H1 (cell line): ENCODE results near the gene OASL. TPM values are rescaled to one million over a fixed set of nuclear protein-coding genes. Genes with fewer than 3 reads are reported as not detected.

Source experiments
- CTCF ChIA-PET: fragments of 300-600 bp; sonication (Branson Sonifier 250); formaldehyde crosslinking; loops from one replicate; lab custom pipeline; 2021; ENCODE audit not compliant: partially characterized antibody; lab: Charles Lee
- POLR2A ChIA-PET: fragments of 300-600 bp; sonication (Branson Sonifier 250); formaldehyde crosslinking; loops from one replicate; lab custom pipeline; 2021; ENCODE audit warnings: inconsistent platforms; ENCODE audit not compliant: partially characterized antibody; lab: Charles Lee
- DNase-seq, 2 experiments: peaks; one replicate each; pipeline versions ENCODE4 v3.0.0 to v3.0.0-alpha.2; 2010 to 2022; ENCODE audit warnings: low spot score in 2 of 2, low read depth in 1 of 2, mixed read lengths in 1 of 2
- FAIRE-seq: peaks from 2 replicates; lab custom pipeline; 2011; peaks lifted over from hg19 to GRCh38; lab: Jason Lieb, UNC
- H2AFZ ChIP-seq: 2 replicates; pipeline ENCODE4 v1.8.1; 2012; ENCODE audit warnings: low read length, inconsistent platforms
- H2AK5ac ChIP-seq: 2 replicates; pipeline ENCODE4 v1.6.1; 2013; ENCODE audit warnings: low read depth, low read length
- H2BK120ac ChIP-seq: replicated peaks from 2 replicates; pipeline ENCODE3; 2013; ENCODE audit warnings: low read depth, low read length, inconsistent platforms
- H2BK12ac ChIP-seq: 2 replicates; pipeline ENCODE4 v1.6.1; 2013; ENCODE audit warnings: low read depth, low read length
- H2BK15ac ChIP-seq: 2 replicates; pipeline ENCODE4 v1.6.1; 2013; ENCODE audit warnings: low read length
- H2BK20ac ChIP-seq: 2 replicates; pipeline ENCODE4 v1.6.1; 2013; ENCODE audit warnings: low read length
- H2BK5ac ChIP-seq: 2 replicates; pipeline ENCODE4 v1.6.1; 2013; ENCODE audit warnings: low read depth, low read length
- H3K14ac ChIP-seq: 2 replicates; pipeline ENCODE4 v1.6.1; 2013; ENCODE audit warnings: inconsistent platforms; ENCODE audit not compliant: insufficient read length
- H3K18ac ChIP-seq: 2 replicates; pipeline ENCODE4 v1.6.1; 2013; ENCODE audit warnings: low read length; ENCODE audit errors: extremely low read depth
- H3K23ac ChIP-seq: 2 replicates; pipeline ENCODE4 v1.6.1; 2013; ENCODE audit warnings: inconsistent platforms; ENCODE audit not compliant: insufficient read length
- H3K23me2 ChIP-seq: 2 replicates; pipeline ENCODE4 v1.6.1; 2013; ENCODE audit warnings: low read depth, low read length
- H3K27ac ChIP-seq: 2 replicates; pipeline ENCODE4 v1.6.1; 2011; ENCODE audit warnings: low read depth, low read length, inconsistent platforms
- H3K27me3 ChIP-seq, 4 experiments: replicated peaks in 1 of 4; 1 replicate in 1 of 4; 2 replicates in 3 of 4; pipeline versions ENCODE4 v1.6.1 to v1.8.1; 2011 to 2013; ENCODE audit warnings: low read length in 3 of 4, mild to moderate bottlenecking in 3 of 4, inconsistent platforms in 2 of 4, mixed read lengths in 2 of 4, moderate library complexity in 1 of 4; ENCODE audit not compliant: control insufficient read depth in 3 of 4, insufficient read depth in 3 of 4; ENCODE audit errors: extremely low read depth in 1 of 4
- H3K36me3 ChIP-seq, 4 experiments: 2 replicates each; pipeline versions ENCODE4 v1.6.1 to v1.8.1; 2011 to 2013; ENCODE audit warnings: mild to moderate bottlenecking in 4 of 4, low read length in 3 of 4, moderate library complexity in 2 of 4, control low read depth in 1 of 4, inconsistent platforms in 1 of 4; ENCODE audit not compliant: insufficient read depth in 4 of 4, control insufficient read depth in 2 of 4
- H3K4ac ChIP-seq: replicated peaks from 2 replicates; pipeline ENCODE3; 2013; ENCODE audit warnings: low read length, low read depth, mixed read lengths, inconsistent platforms; ENCODE audit not compliant: insufficient read length
- H3K4me1 ChIP-seq, 4 experiments: replicated peaks in 1 of 4; 1 replicate in 1 of 4; 2 replicates in 3 of 4; pipeline versions ENCODE4 v1.6.1 to v1.8.1; 2011 to 2013; ENCODE audit warnings: low read length in 3 of 4, inconsistent platforms in 2 of 4, mixed read lengths in 1 of 4; ENCODE audit not compliant: insufficient read depth in 4 of 4, control insufficient read depth in 3 of 4
- H3K4me2 ChIP-seq, 2 experiments: 2 replicates each; pipeline versions ENCODE4 v1.6.1 to v1.8.1; 2011 to 2013; ENCODE audit warnings: low read depth in 2 of 2, low read length in 2 of 2, control low read depth in 1 of 2, inconsistent platforms in 1 of 2, mild to moderate bottlenecking in 1 of 2; ENCODE audit not compliant: insufficient read depth in 1 of 2
- H3K4me3 ChIP-seq, 4 experiments: fragments of 200-600, 300-600 bp in 1 of 4; sonication (generic), shearing (Covaris generic), sonication (Bioruptor Twin) in 1 of 4; 2 replicates each; pipeline versions ENCODE4 v1.5.1 to v1.8.1; 2011 to 2016; ENCODE audit warnings: low read length in 4 of 4, low read depth in 3 of 4, control low read depth in 2 of 4, inconsistent platforms in 2 of 4, mild to moderate bottlenecking in 2 of 4, mixed read lengths in 1 of 4, moderate library complexity in 1 of 4; ENCODE audit not compliant: insufficient read depth in 2 of 4; ENCODE audit errors: extremely low read depth in 1 of 4
- H3K56ac ChIP-seq: replicated peaks from 2 replicates; pipeline ENCODE3; 2013; ENCODE audit warnings: low read depth, mild to moderate bottlenecking, mixed read lengths, low read length, inconsistent platforms; ENCODE audit not compliant: insufficient read length
- H3K79me1 ChIP-seq: 2 replicates; pipeline ENCODE4 v1.6.1; 2013; ENCODE audit warnings: low read depth, low read length, control low read depth
- H3K79me2 ChIP-seq, 2 experiments: 2 replicates each; pipeline versions ENCODE4 v1.6.1 to v1.8.1; 2012 to 2013; ENCODE audit warnings: low read length in 2 of 2, mild to moderate bottlenecking in 2 of 2, inconsistent platforms in 1 of 2; ENCODE audit not compliant: insufficient read depth in 2 of 2, control insufficient read depth in 1 of 2
- H3K9ac ChIP-seq, 4 experiments: replicated peaks in 1 of 4; 1 replicate in 1 of 4; 2 replicates in 3 of 4; pipeline versions ENCODE4 v1.6.1 to v1.8.1; 2011 to 2013; ENCODE audit warnings: low read depth in 3 of 4, low read length in 3 of 4, control low read depth in 2 of 4, mild to moderate bottlenecking in 2 of 4, moderate library complexity in 2 of 4, inconsistent platforms in 1 of 4; ENCODE audit errors: extremely low read depth in 1 of 4
- H3K9me3 ChIP-seq, 2 experiments: 2 replicates each; pipeline versions ENCODE4 v1.6.1 to v1.8.1; 2012 to 2013; ENCODE audit warnings: mild to moderate bottlenecking in 2 of 2, moderate library complexity in 2 of 2, control low read depth in 1 of 2, inconsistent platforms in 1 of 2, low read depth in 1 of 2, low read length in 1 of 2, mixed read lengths in 1 of 2; ENCODE audit not compliant: insufficient read depth in 2 of 2
- H4K20me1 ChIP-seq, 2 experiments: replicated peaks in 1 of 2; 2 replicates each; pipeline versions ENCODE3 to v1.8.1; 2011 to 2013; ENCODE audit warnings: inconsistent platforms in 2 of 2, low read length in 2 of 2, mild to moderate bottlenecking in 1 of 2; ENCODE audit not compliant: insufficient read depth in 2 of 2, control insufficient read depth in 1 of 2
- H4K5ac ChIP-seq: 2 replicates; pipeline ENCODE4 v1.6.1; 2013; ENCODE audit warnings: low read length, low read depth, mixed read lengths, inconsistent platforms; ENCODE audit not compliant: insufficient read length
- H4K8ac ChIP-seq: 2 replicates; pipeline ENCODE4 v1.8.0; 2013; ENCODE audit warnings: mild to moderate bottlenecking, moderate library complexity, low read length, inconsistent platforms; ENCODE audit not compliant: insufficient read depth; ENCODE audit errors: extremely low read depth
- H4K91ac ChIP-seq: replicated peaks from 2 replicates; pipeline ENCODE3; 2013; ENCODE audit warnings: low read length, mixed read lengths, inconsistent platforms; ENCODE audit not compliant: insufficient read length
- EGR1 ChIP-seq: IDR thresholded peaks from 2 replicates; pipeline ENCODE4 v1.6.1; 2011; ENCODE audit warnings: low read depth, low read length, borderline replicate concordance
- EP300 ChIP-seq, 2 experiments: IDR thresholded peaks; 1 replicate in 1 of 2; 2 replicates in 1 of 2; pipeline ENCODE4 v1.6.1; 2011 to 2012; ENCODE audit warnings: low read depth in 2 of 2, low read length in 2 of 2, mild to moderate bottlenecking in 2 of 2, borderline replicate concordance in 1 of 2, inconsistent platforms in 1 of 2, moderate library complexity in 1 of 2
- GTF2F1 ChIP-seq: IDR thresholded peaks from 2 replicates; pipeline ENCODE4 v1.6.1; 2012; ENCODE audit warnings: low read depth, low read length, improper control_type of control experiment, borderline replicate concordance
- HDAC2 ChIP-seq, 2 experiments: fragments of 300-600 bp in 1 of 2; sonication (generic) in 1 of 2; IDR thresholded peaks; 2 replicates each; pipeline ENCODE4 v1.6.1; 2011 to 2012; ENCODE audit warnings: low read depth in 2 of 2, low read length in 2 of 2, mild to moderate bottlenecking in 2 of 2, moderate library complexity in 2 of 2, borderline replicate concordance in 1 of 2, inconsistent platforms in 1 of 2
- HDAC6 ChIP-seq: IDR thresholded peaks from one replicate; pipeline ENCODE4 v1.7.1; 2012; ENCODE audit warnings: low read depth, mild to moderate bottlenecking, inconsistent platforms, low read length, moderate library complexity
- JUN ChIP-seq: IDR thresholded peaks from 2 replicates; pipeline ENCODE4 v1.6.1; 2011; ENCODE audit warnings: low read depth, mild to moderate bottlenecking, improper control_type of control experiment, low read length
- NANOG ChIP-seq: IDR thresholded peaks from 2 replicates; pipeline ENCODE4 v1.6.1; 2011; ENCODE audit warnings: low read length, low read depth, mild to moderate bottlenecking, inconsistent platforms; ENCODE audit not compliant: insufficient read depth, poor library complexity, severe bottlenecking
- POU5F1 ChIP-seq: IDR thresholded peaks from 2 replicates; pipeline ENCODE4 v1.6.1; 2011; ENCODE audit warnings: low read depth, mild to moderate bottlenecking, low read length, moderate library complexity
- SIN3A ChIP-seq, 2 experiments: IDR thresholded peaks in 1 of 2; conservative IDR thresholded peaks in 1 of 2; 2 replicates each; pipeline ENCODE4 v1.6.1; 2011 to 2012; ENCODE audit warnings: low read length in 2 of 2, improper control_type of control experiment in 1 of 2, low read depth in 1 of 2, mild to moderate bottlenecking in 1 of 2
- SP1 ChIP-seq: IDR thresholded peaks from 2 replicates; pipeline ENCODE4 v1.6.1; 2011; ENCODE audit warnings: low read depth, low read length
- SP2 ChIP-seq: IDR thresholded peaks from 2 replicates; pipeline ENCODE4 v1.6.1; 2012; ENCODE audit warnings: mild to moderate bottlenecking, low read length, inconsistent platforms
- TEAD4 ChIP-seq: IDR thresholded peaks from 2 replicates; pipeline ENCODE4 v1.6.1; 2012; ENCODE audit warnings: low read depth, low read length, inconsistent platforms, mixed read lengths
- WGBS, 2 experiments: shearing (Covaris generic) in 1 of 2; methylation state at CpG; one replicate each; pipeline versions ENCODE4 v1.1.6 to v1.1.7; 2013 to 2015; ENCODE audit warnings: low lambda C conversion rate in 2 of 2, mixed read lengths in 2 of 2, inconsistent platforms in 1 of 2, low coverage in 1 of 2, missing lambda C conversion rate in 1 of 2; ENCODE audit not compliant: insufficient replicate concordance in 2 of 2, insufficient coverage in 1 of 2, insufficient read length in 1 of 2; ENCODE audit errors: extremely low coverage in 1 of 2, missing lambda C conversion rate in 1 of 2; 5-methylcytosine and 5-hydroxymethylcytosine counted together
- polyA plus RNA-seq, 7 experiments: library from polyadenylated mRNA; depleted of rRNA in 3 of 7; stranded (reverse) in 5 of 7; unstranded in 2 of 7; fragments of >200 nt in 5 of 7; fragments of 200-250 nt in 2 of 7; gene quantifications; 1 replicate in 5 of 7; 2 replicates in 1 of 7; 4 replicates in 1 of 7; pipeline versions ENCODE4 v1.2.1 to v1.2.3, GENCODE V29; 2011 to 2013; ENCODE audit warnings: missing spikeins in 2 of 7, mixed read lengths in 2 of 7
- total RNA-seq: library from RNA; stranded (reverse); fragmentation: NEBNext Ultra II Directional; extraction: Animal tissue kit (Norgen Biotek cat#: 25700); gene quantifications from 2 replicates; pipeline ENCODE4 v1.2.1, GENCODE V29; 2021
- TF ChIP-seq, protein P1 (sequence below): IDR thresholded peaks from 2 replicates; pipeline ENCODE4 v1.6.1; 2011; ENCODE audit warnings: low read length, improper control_type of control experiment

OASL gene
- total and polyA plus RNA-seq, 2 of the 8 experiments (the other 6 are each of a cell fraction or from before 2014, with no cell fraction given): not detected

DNA sequence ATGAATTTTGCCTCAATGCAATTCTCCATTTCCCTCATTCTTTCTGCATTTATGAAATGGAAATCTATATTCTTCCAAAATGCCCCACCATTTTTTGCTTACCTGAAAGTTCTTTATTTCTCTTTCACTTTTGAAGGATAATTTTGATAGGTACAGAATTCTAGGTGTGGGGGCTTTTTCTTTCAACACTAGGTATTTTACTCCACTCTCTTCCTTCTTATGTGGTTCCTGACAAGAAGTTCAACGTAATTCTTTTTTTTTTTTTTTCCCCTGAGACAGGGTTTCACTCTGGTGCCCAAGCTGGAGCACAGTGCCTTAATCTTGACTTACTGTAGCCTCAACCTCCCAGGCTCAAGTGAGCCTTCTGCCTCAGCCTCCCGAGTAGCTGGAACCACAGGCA is 26.3 kb upstream of the OASL start:
- Histone ChIP-seq H2BK120ac (no peak overlapping the region), H4K20me1 (no peaks in the 10 kb centered on the region), H2BK15ac (no peak overlapping the region), H3K27ac (no peak overlapping the region), H3K36me3 (no peaks in the 10 kb centered on the region), H2AK5ac (no peak overlapping the region), H3K4me1 (peaks cover 0 to 1% (median 0%) of the 10 kb centered on the region in 4 experiments; a peak in 1 of 7 replicates), H3K27me3 (no peaks in the 10 kb centered on the region), H3K4me2 (no peak overlapping the region), H3K4ac (no peak overlapping the region), H4K91ac (no peak overlapping the region), H2BK12ac (no peak overlapping the region), H4K5ac (no peak overlapping the region), H3K79me2 (no peaks in the 10 kb centered on the region), H2BK5ac (no peak overlapping the region), H2AFZ (no peak overlapping the region), H3K56ac (no peak overlapping the region), H3K23ac (no peak overlapping the region), H2BK20ac (no peak overlapping the region), H4K8ac (no peak overlapping the region), H3K9ac (no peak overlapping the region), H3K79me1 (no peaks in the 10 kb centered on the region), H3K4me3 (no peak overlapping the region), H3K23me2 (no peaks in the 10 kb centered on the region), H3K18ac (no peak overlapping the region), H3K9me3 (no peaks in the 10 kb centered on the region), H3K14ac (no peak overlapping the region)
- FAIRE-seq: no peak
- 88% methylated on average over 2 of the region's 2 CpGs; no CpG with 5 or more reads in 1 of the 2 experiments for WGBS, 2 experiments
- CTCF ChIA-PET: interaction anchor here (0.7 to 0.9 kb wide), 3 partner anchors 10 to 1171 kb away, joined by 3 to 4 read pairs (median 3); no protein-coding TSS in a partner anchor
- DNase-seq: no peak
- POLR2A ChIA-PET: no interaction called here
- TF ChIP-seq, protein P1, sequence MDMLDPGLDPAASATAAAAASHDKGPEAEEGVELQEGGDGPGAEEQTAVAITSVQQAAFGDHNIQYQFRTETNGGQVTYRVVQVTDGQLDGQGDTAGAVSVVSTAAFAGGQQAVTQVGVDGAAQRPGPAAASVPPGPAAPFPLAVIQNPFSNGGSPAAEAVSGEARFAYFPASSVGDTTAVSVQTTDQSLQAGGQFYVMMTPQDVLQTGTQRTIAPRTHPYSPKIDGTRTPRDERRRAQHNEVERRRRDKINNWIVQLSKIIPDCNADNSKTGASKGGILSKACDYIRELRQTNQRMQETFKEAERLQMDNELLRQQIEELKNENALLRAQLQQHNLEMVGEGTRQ: no peak
- TF ChIP-seq HDAC6: no peak
- no peak for TF ChIP-seq SP1
- no peak for TF ChIP-seq TEAD4
- no peak for TF ChIP-seq EGR1
- no peak for TF ChIP-seq EP300 (IDR thresholded peaks at IDR 0.05; ENCODE audit: borderline replicate concordance in 1 of 2, low read depth in 2 of 2, low read length in 2 of 2)
- TF ChIP-seq SIN3A (conservative IDR thresholded peaks at IDR 0.05 in 1 of 2, IDR thresholded peaks at IDR 0.05 in 1 of 2; ENCODE audit: low read depth in 1 of 2, low read length in 2 of 2): no peak
- TF ChIP-seq SP2: no peak
- TF ChIP-seq GTF2F1: no peak
- TF ChIP-seq NANOG: no peak
- TF ChIP-seq JUN: no peak
- TF ChIP-seq HDAC2 (IDR thresholded peaks at IDR 0.05; ENCODE audit: borderline replicate concordance in 1 of 2, low read depth in 2 of 2, low read length in 2 of 2): no peak
- TF ChIP-seq POU5F1: no peak
